ENCODE measurements around the gene POU4F3. TPM values are rescaled to one million over a fixed set of nuclear protein-coding genes. Genes with fewer than 3 reads are reported as not detected.
"Not testable (repeated sequence)": the region's sequence is repeated elsewhere in the genome, so short reads cannot be mapped to it uniquely, and the experiment has no call there.

The POU4F3 gene
- not detected for total RNA-seq
- long read RNA-seq = 0 reads

GRCh38 chr5:146338774-146339714 lies at the start of gene POU4F3:
POU4F3 (plus strand) TSS chr5:146338839; CDS start chr5:146339113, 274 bp downstream.
- Histone ChIP-seq H3K27ac (no peak within 1 kb of the TSS), H3K9me3 (no peaks in the 10 kb centered on the region), H3K27me3 (ENCODE audit: low read depth) (peaks cover 93% of the 10 kb centered on the region), H3K4me3 (no peak within 1 kb of the TSS), H3K36me3 (no peaks in the 10 kb centered on the region), H3K4me1 (no peaks in the 10 kb centered on the region)
- intact Hi-C loops (cut with DNase I) = no loop called here
- TF ChIP-seq, protein P1, sequence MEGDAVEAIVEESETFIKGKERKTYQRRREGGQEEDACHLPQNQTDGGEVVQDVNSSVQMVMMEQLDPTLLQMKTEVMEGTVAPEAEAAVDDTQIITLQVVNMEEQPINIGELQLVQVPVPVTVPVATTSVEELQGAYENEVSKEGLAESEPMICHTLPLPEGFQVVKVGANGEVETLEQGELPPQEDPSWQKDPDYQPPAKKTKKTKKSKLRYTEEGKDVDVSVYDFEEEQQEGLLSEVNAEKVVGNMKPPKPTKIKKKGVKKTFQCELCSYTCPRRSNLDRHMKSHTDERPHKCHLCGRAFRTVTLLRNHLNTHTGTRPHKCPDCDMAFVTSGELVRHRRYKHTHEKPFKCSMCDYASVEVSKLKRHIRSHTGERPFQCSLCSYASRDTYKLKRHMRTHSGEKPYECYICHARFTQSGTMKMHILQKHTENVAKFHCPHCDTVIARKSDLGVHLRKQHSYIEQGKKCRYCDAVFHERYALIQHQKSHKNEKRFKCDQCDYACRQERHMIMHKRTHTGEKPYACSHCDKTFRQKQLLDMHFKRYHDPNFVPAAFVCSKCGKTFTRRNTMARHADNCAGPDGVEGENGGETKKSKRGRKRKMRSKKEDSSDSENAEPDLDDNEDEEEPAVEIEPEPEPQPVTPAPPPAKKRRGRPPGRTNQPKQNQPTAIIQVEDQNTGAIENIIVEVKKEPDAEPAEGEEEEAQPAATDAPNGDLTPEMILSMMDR (IDR thresholded peaks at IDR 0.05) = no peak
- ATAC-seq = no peak
- DNase-seq = no peak

DNA sequence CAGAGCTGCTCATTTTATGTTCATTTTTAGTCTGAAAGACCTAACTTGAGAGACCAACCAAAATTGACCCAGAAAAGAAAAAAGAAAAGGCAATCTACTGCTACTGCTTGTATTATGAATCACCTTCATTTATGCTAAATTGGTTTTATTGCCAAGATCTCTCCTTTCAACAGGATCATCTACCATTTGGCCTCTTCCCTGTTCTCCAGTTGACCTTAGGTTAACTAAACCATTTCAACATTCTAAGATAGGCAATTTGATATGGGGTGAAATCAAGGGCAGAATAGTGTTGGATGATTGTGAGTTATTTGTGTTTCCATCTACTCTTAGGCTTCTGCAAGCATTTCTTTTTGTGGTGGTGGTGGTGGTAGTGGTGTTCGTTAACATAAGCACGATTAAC lies 48.3 kb upstream of the POU4F3 start:
- intact Hi-C loops (cut with DNase I) = loop anchor here (5.0 kb wide), 1 partner anchor 137 kb away; no protein-coding TSS in a partner anchor
- Histone ChIP-seq H3K27me3 (ENCODE audit: low read depth) (no peaks in the 10 kb centered on the region), H3K9me3 (no peaks in the 10 kb centered on the region), H3K36me3 (peaks cover 22% of the 10 kb centered on the region), H3K27ac (no peak overlapping the region), H3K4me1 (no peaks in the 10 kb centered on the region), H3K4me3 (no peak overlapping the region)
- TF ChIP-seq, protein P1 (IDR thresholded peaks at IDR 0.05) = no peak
- DNase-seq = no peak
- ATAC-seq = no peak

DNA sequence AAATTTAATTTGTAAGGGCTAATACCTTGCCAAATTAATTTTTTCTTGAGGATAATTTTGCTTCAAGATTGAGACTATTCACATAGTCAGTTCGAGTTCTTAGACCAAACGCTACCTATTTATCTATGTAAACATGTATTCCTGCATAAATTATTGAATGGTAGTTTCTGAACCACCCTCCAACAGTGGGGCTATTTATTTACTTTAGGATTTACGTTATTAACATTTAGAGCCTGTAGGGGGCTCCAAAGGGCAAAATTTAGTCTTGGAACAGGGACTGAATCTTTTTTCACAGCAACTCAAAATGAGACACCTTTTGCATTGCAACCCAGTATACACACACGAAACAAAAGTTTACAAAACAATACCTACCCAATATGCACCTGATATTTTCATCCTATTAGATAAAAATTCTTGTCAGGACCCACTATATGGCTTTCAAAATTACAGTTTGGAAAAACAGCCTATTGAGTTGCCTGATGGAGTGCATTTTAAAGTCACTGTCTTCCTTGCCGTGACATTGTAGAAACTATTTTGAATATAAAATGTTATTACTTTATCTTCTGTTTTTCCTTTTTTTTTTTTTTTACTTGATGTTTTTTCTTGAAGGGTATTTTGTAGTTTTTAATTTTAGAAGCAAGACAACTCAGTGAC lies 47.1 kb upstream of the POU4F3 start:
- H3K27me3 ChIP-seq (ENCODE audit: low read depth) = no peaks in the 10 kb centered on the region
- H3K4me1 ChIP-seq = no peaks in the 10 kb centered on the region
- TF ChIP-seq, protein P1 (IDR thresholded peaks at IDR 0.05) = peak; percentile 49
- intact Hi-C loops (cut with DNase I) = loop anchor here (5.0 kb wide), 1 partner anchor 136 kb away; no protein-coding TSS in a partner anchor
- H3K27ac ChIP-seq = no peak overlapping the region
- no peak for DNase-seq
- peaks cover 12% of the 10 kb centered on the region for H3K36me3 ChIP-seq
- no peak overlapping the region for H3K4me3 ChIP-seq
- ATAC-seq = peak; percentile 52 to 54
- H3K9me3 ChIP-seq = no peaks in the 10 kb centered on the region

DNA sequence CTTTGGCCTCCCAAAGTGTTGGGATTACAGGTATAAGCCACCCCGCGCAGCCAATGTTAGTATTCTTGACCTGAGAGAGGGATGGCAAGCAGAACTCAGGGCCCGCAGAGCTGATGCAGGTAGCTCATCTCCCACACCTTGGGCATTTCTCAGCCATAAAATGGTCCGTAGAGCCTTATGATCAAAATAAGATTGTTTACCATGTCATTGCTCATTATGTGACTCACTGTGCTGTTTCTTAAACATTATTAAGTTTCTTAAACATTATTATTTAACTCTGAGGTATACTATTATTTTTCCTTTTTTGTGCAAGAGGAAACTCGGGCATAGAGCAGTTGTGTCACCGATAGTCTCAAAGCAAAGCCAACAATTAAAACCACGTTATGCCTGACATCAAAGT lies 42.4 kb upstream of the POU4F3 start:
- intact Hi-C loops (cut with DNase I) = no loop called here
- no peaks in the 10 kb centered on the region for H3K36me3 ChIP-seq

DNA sequence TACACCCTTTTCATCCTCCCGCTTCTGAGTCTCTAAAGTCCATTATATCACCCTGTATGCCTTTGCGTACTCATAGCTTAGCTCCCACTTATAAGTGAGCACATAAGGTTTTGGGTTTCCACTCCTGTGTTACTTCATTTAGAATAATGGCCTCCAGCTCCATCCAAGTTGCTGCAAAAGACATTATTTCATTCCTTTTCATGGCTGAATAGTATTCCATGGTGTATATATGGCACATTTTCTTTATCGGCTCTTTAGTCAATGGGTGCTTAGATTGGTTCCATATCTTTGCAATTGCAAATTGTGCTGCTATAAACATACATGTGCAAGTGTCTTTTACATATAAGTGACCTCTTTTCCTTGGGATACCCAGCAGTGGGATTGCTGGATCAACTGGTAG lies 39.7 kb upstream of the POU4F3 start:
- H3K4me3 ChIP-seq; H3K27ac ChIP-seq; H3K36me3 ChIP-seq; ATAC-seq; H3K27me3 ChIP-seq (ENCODE audit: low read depth); DNase-seq; intact Hi-C loops (cut with DNase I); H3K4me1 ChIP-seq; H3K9me3 ChIP-seq: not testable (repeated sequence)

More for the DNA sequence above, 42.4 kb upstream of the POU4F3 start:
- ATAC-seq (no peak), DNase-seq (no peak)
- Histone ChIP-seq H3K9me3 (no peaks in the 10 kb centered on the region), H3K27me3 (ENCODE audit: low read depth) (no peaks in the 10 kb centered on the region), H3K4me1 (no peaks in the 10 kb centered on the region), H3K4me3 (no peak overlapping the region), H3K27ac (no peak overlapping the region)
- TF ChIP-seq, protein P1 (IDR thresholded peaks at IDR 0.05) = no peak
